Esophagus squamous epithelium (tissue), 4 donors: ENCODE measurements around the gene CYB561D1.

Experiments
- CTCF ChIP-seq, 6 experiments: fragments of 450-650 bp in 4 of 6; fragments of 200-600 bp in 2 of 6; sonication (generic) in 2 of 6; IDR thresholded peaks; one replicate each; pipeline ENCODE4 v1.5.1; 2016 to 2019; ENCODE audit warnings: antibody characterized with exemption in 6 of 6, mild to moderate bottlenecking in 4 of 6, moderate library complexity in 4 of 6
- POLR2A ChIP-seq, 4 donors: fragments of 450-650 bp; IDR thresholded peaks; one replicate each; pipeline ENCODE4 v1.6.1; 2017; ENCODE audit warnings: antibody characterized with exemption in 4 of 4, mild to moderate bottlenecking in 4 of 4, moderate library complexity in 3 of 4

- TF ChIP-seq CTCF (IDR thresholded peaks at IDR 0.05) = no peak
- no peak for TF ChIP-seq POLR2A (IDR thresholded peaks at IDR 0.05)
Observed at GRCh38 chr1:109521002-109521951, 27.4 kb downstream of the CYB561D1 start.
